ENCODE data around the gene IL2RA.

The IL2RA gene

GRCh38 chr10:6037422-6037821 lies 24.7 kb downstream of the IL2RA start:
- no peak for DNase-seq

- DNase-seq, result no peak
Measured at GRCh38 chr10:6036861-6037321, 25.3 kb downstream of the IL2RA start.

- DNase-seq, result no peak
Measured at GRCh38 chr10:6035931-6036575, 26.1 kb downstream of the IL2RA start.

GRCh38 chr10:6035101-6035834 lies 26.9 kb downstream of the IL2RA start:
- no peak for DNase-seq

GRCh38 chr10:6034371-6034770 lies 27.8 kb downstream of the IL2RA start:
- no peak for DNase-seq

GRCh38 chr10:6033954-6034353 lies 28.2 kb downstream of the IL2RA start:
- no peak for DNase-seq

- DNase-seq, result no peak
Measured at GRCh38 chr10:6030940-6031339, 31.2 kb downstream of the IL2RA start.

GRCh38 chr10:6030217-6030616 lies 31.9 kb downstream of the IL2RA start:
- no peak for DNase-seq

GRCh38 chr10:6027929-6028328 lies 34.2 kb downstream of the IL2RA start:
- DNase-seq, result no peak

GRCh38 chr10:6025683-6026255 lies 36.4 kb downstream of the IL2RA start:
- no peak for DNase-seq

- no peak for DNase-seq
Measured at GRCh38 chr10:6024334-6024682, 37.9 kb downstream of the IL2RA start.

GRCh38 chr10:6023661-6024333 lies 38.4 kb downstream of the IL2RA start:
- no peak for DNase-seq

GRCh38 chr10:6022660-6023059 lies 39.5 kb downstream of the IL2RA start:
- no peak for DNase-seq

- no peak for DNase-seq
Measured at GRCh38 chr10:6020826-6021225, 41.3 kb downstream of the IL2RA start.

GRCh38 chr10:6019796-6020195 lies 42.4 kb downstream of the IL2RA start:
- no peak for DNase-seq

GRCh38 chr10:6019010-6019782 lies 43.0 kb downstream of the IL2RA start:
- DNase-seq, result no peak

GRCh38 chr10:6018422-6018821 lies 43.7 kb downstream of the IL2RA start:
- DNase-seq, result no peak

GRCh38 chr10:6017781-6018354 lies 44.3 kb downstream of the IL2RA start:
- DNase-seq, result no peak

- DNase-seq, result no peak
Measured at GRCh38 chr10:6014241-6014761, 47.9 kb downstream of the IL2RA start.

GRCh38 chr10:6013413-6014192 lies 48.6 kb downstream of the IL2RA start:
- no peak for DNase-seq

GRCh38 chr10:6012121-6012905 lies 49.9 kb downstream of the IL2RA start:
- DNase-seq, result no peak
